HG03432 (cell line): ENCODE results near the gene TNS2.
A peak's percentile ranks its signal among the peaks of the same experiment; 100 is the strongest.

Experiments used
- ATAC-seq: cut with Tn5 transposase; IDR thresholded peaks from one replicate; pipeline ENCODE4 v1.9.1; 2021; ENCODE audit warnings: mild to moderate bottlenecking, moderate library complexity; ENCODE audit not compliant: unreplicated experiment

Gene TNS2

GRCh38 chr12:53067074-53067992 is 17.5 kb downstream of the TNS2 start:
- ATAC-seq, result no peak

- ATAC-seq, result no peak
These were observed 18.3 kb downstream of the TNS2 start for GRCh38 chr12:53067993-53068770.

- no peak for ATAC-seq
These were observed 19.1 kb downstream of the TNS2 start for GRCh38 chr12:53068811-53069585.

GRCh38 chr12:53069621-53070410 is 20.0 kb downstream of the TNS2 start:
- ATAC-seq, result no peak

DNA sequence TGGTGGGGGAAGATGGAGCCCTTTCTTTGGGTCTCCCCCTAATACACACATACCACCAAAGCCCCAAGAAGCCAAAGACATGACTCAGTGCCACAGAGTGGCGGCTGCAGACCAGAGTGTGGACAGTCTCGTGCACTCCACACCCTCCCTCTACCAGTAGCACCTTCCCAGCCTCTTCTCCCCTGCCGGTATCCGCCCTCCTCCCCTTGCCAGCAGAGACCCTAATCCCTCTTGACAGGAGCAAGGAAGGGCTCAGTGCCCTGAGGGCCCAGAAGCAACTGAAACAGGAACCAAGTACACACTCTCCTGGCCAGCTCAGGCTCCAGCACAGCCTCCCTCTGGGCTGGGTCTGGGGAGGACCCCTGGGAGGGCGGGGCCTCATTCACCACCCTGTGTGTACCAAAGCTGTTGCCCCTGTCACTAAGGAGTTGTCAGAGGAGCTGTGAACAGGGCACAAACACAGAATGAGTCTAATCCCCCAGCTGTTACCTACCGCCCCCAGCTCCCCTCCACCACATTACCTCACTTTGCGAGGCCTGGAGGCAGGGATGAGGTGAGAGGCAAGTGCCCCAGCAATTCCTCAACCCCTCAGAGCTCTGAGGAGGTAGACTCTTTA is 21.1 kb downstream of the TNS2 start:
- ATAC-seq, result no peak

- ATAC-seq, result no peak
These were observed 22.0 kb downstream of the TNS2 start for GRCh38 chr12:53071591-53072551.

GRCh38 chr12:53073881-53074280 is 24.0 kb downstream of the TNS2 start:
- no peak for ATAC-seq

- ATAC-seq, result no peak
These were observed 24.6 kb downstream of the TNS2 start for GRCh38 chr12:53074283-53074998.

GRCh38 chr12:53074999-53075370 is 25.1 kb downstream of the TNS2 start:
- no peak for ATAC-seq

DNA sequence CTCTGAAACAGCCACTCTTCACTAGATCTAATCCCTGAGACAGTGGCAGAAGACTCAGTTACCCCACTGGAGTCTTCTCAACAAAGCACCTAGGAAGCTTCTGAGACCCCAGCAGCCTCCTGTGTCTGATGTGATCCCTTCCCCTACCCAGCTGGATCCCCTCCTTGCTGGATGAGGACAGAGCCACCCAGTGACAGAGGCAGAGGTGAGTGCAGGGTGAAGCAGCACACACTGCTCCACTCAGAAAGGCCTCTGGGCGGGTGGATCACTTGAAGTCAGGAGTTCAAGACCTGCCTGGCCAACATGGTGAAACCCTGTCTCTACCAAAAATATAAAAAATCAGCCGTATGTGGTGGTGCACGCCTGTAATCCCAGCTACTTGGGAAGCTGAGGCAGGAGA is 26.6 kb downstream of the TNS2 start:
- ATAC-seq, result no peak

DNA sequence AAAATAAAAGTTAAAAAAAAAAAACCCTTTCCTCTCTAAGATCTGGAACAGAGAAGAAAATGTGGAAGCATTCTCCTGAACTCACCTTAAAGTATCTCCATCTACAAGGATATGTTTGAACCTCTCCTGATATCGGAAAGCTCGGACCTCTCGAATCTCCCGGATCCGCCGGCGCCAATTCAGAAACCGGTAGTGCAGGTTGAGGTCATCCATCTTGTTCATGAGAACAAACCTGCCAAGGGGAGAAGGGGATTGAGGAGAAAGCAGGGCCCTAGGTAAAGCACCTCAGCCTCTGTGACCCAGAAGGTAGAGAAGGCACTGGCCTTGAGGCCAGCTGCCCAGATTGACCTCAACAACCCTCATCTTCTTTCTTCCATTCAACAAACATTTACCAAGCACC is 27.2 kb downstream of the TNS2 start:
- ATAC-seq, result no peak

- no peak for ATAC-seq
These were observed 28.8 kb downstream of the TNS2 start for GRCh38 chr12:53078425-53079225.

DNA sequence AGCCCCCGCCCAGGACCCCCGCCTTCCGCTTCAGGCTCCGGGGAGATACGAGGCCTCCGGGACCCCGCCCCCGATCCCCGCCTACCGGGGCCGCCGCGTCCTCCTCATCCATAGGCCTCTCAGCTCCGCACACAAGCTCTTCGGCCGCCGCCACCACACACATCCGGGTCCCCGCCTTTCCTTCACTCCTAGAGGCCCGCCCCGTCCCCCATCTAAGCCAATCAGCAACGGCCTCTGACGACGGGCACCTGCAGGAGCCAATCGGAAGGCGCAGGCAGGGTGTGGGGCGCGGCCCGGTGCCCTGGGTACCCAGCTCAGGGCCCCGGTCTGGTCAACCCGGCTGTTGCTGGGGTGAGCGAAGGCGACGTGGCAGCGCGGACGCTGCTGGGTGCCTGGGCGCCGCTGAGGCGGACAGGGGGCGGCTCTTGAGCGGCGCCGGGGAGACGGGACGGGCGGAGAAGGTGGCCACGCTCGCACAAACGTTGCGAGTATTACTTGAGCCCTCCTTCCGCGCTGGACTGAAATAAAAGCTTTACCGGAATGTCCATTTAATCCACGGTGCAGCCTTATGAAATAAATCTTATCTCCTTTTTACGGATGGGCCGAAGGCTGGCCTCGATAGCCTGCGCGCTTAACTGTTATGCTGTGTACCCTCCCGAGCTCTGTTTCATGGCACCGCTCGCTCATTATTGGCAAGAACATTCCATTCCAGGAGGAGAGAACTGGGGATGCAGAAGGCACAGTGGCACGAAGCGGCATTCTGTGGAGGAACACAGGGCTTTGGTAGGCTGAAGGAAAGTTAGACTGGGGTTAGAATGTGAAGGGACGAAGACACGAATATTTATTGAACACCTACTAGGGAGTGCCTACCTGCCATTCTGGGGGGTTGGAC is 29.6 kb downstream of the TNS2 start, which contains the start of gene SPRYD3:
SPRYD3 (minus strand) TSS at position 165 of the 892 bp plus-strand sequence; CDS start at position 108, 57 bp downstream.
- ATAC-seq, result peak; percentile 99

DNA sequence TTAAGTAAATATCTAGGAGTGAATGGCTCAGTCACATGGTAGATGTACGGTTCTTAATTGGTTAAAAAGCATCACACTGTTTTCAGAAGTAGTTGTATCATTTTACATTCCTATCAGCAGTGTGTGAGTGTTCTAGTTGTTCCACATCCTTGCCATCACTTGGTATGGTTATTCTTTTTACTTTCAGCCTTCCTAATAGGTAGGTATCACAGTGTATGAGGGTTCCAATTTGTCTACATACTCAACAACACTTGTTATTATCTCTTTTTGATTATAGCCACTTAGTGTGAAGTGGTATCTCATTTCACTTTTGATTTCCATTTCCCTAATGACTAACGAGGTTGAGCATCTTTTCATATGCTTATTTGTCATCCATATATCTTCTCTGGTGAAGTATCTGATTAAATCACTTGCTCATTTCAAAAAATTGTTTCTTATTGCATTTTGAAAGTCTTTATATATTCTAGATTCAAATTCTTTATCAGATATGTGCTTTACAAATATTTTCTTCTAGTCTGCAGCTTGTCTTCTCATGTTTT is 32.8 kb downstream of the TNS2 start:
- ATAC-seq, result no peak

DNA sequence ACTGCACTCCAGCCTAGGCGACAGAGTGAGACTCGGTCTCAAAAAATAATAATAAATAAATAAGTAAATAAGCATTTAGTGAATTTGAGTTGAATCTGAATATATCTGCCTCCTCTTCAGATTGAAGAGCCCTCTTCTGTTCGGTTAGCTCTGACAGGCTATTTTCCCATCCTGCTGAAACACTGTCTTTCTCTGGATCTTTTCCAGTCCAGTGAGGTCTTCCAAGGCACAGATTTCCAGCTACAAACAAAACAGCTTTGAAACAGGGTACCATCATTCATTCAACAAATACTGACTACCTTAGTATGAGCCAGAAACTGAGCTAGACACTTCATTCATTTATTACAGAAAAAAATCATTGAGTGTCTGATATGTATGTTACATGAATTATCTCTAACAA is 36.5 kb downstream of the TNS2 start:
- no peak for ATAC-seq

DNA sequence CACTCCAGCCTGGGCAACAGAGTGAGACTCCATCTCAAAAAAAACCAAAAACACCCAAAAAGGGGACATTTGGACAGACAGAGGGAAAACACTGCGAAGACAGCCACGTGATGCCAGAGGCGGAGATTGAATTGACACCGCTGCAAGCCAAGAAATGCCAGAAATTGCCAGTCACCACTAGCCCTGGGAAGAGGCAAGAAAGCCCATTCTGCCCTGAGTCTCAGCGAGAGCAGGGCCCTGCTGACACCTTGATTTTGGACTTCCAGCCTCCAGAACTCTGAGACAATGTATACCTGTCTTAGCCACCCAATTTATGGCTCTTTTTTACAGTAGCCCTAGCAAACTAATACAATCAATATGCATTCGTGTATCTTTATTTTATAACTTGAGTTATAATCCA is 40.2 kb downstream of the TNS2 start:
- no peak for ATAC-seq
